ENCODE measurements around the gene SLC39A13.

DNA sequence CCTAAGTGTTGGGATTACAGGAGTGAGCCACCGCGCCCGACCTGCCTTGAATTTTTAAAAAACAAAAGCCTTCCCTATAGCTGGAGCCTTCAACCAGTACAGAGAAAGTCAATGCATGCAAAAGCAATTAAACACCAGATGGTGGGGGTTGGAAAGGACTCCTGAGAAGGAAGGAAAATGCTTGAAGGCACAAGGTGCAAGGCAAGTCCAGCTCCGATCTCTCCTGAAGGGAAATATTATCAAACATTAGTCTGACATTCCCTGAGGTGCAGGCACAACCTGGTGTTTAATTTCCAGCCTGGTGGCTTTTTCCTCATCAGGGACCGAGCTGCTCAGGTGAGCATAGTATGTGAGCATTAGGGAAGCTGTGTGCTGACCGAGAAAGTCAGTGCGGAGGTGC lies 53.5 kb downstream of the SLC39A13 start:
- TF ChIP-seq, protein P1, sequence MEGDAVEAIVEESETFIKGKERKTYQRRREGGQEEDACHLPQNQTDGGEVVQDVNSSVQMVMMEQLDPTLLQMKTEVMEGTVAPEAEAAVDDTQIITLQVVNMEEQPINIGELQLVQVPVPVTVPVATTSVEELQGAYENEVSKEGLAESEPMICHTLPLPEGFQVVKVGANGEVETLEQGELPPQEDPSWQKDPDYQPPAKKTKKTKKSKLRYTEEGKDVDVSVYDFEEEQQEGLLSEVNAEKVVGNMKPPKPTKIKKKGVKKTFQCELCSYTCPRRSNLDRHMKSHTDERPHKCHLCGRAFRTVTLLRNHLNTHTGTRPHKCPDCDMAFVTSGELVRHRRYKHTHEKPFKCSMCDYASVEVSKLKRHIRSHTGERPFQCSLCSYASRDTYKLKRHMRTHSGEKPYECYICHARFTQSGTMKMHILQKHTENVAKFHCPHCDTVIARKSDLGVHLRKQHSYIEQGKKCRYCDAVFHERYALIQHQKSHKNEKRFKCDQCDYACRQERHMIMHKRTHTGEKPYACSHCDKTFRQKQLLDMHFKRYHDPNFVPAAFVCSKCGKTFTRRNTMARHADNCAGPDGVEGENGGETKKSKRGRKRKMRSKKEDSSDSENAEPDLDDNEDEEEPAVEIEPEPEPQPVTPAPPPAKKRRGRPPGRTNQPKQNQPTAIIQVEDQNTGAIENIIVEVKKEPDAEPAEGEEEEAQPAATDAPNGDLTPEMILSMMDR (IDR thresholded peaks at IDR 0.05; ENCODE audit: borderline replicate concordance, extremely low read depth, low read length, poor library complexity, severe bottlenecking) = no peak
- no peak for TF ChIP-seq EZH2 (IDR thresholded peaks at IDR 0.05; ENCODE audit: borderline replicate concordance, low read depth, low read length, severe bottlenecking)
